SH-SY5Y (cell line): ENCODE results near the gene MTG1.

ENCODE experiments used
- GATA2 ChIP-seq: IDR thresholded peaks from 2 replicates; pipeline ENCODE4 v1.6.1; 2011; ENCODE audit warnings: mild to moderate bottlenecking, low read depth, low read length
- GATA3 ChIP-seq: IDR thresholded peaks from 2 replicates; pipeline ENCODE4 v1.6.1; 2011; ENCODE audit warnings: low read depth, mild to moderate bottlenecking, low read length, moderate library complexity

GRCh38 chr10:133445268-133445732 is 51.3 kb downstream of the MTG1 start:
- TF ChIP-seq GATA2 (no peak), GATA3 (no peak)
